Parathyroid adenoma (tissue), 2 donors: ENCODE measurements around the gene ZDHHC7.

Experiments
- H2AFZ ChIP-seq: fragments of 300-600 bp; sonication (generic); one replicate; pipeline ENCODE4 v1.7.0; 2017; ENCODE audit warnings: antibody characterized with exemption, mild to moderate bottlenecking
- H3K27ac ChIP-seq: fragments of 300-600 bp; sonication (generic); one replicate; pipeline ENCODE4 v1.7.0; 2017
- H3K27me3 ChIP-seq: fragments of 300-600 bp; sonication (generic); one replicate; pipeline ENCODE4 v1.7.0; 2017; ENCODE audit warnings: low read length; ENCODE audit not compliant: control insufficient read depth, insufficient read depth
- H3K36me3 ChIP-seq: fragments of 300-600 bp; sonication (generic); one replicate; pipeline ENCODE4 v1.7.0; 2017; ENCODE audit warnings: low read length; ENCODE audit not compliant: control insufficient read depth, insufficient read depth
- H3K4me1 ChIP-seq: fragments of 300-600 bp; sonication (generic); one replicate; pipeline ENCODE4 v1.7.0; 2017; ENCODE audit warnings: control low read depth
- H3K4me2 ChIP-seq: fragments of 300-600 bp; sonication (generic); one replicate; pipeline ENCODE4 v1.7.0; 2017; ENCODE audit warnings: low read length
- H3K4me3 ChIP-seq: fragments of 300-600 bp; sonication (generic); one replicate; pipeline ENCODE4 v1.7.0; 2017; ENCODE audit warnings: low read depth, low read length
- H3K79me2 ChIP-seq: fragments of 300-600 bp; sonication (generic); one replicate; pipeline ENCODE4 v1.7.0; 2017; ENCODE audit warnings: control low read depth
- H3K9ac ChIP-seq: fragments of 300-600 bp; sonication (generic); one replicate; pipeline ENCODE4 v1.7.0; 2017; ENCODE audit warnings: mild to moderate bottlenecking
- H3K9me3 ChIP-seq: fragments of 300-600 bp; sonication (generic); one replicate; pipeline ENCODE4 v1.7.0; 2017; ENCODE audit warnings: low read length; ENCODE audit not compliant: control insufficient read depth
- CTCF ChIP-seq: fragments of 300-600 bp; sonication (generic); IDR thresholded peaks from one replicate; pipeline ENCODE4 v1.7.0; 2017; ENCODE audit warnings: antibody characterized with exemption, mild to moderate bottlenecking
- donor health status: primary hyperparathyroidism.

Gene ZDHHC7

GRCh38 chr16:84959784-84960417 is 51.4 kb downstream of the ZDHHC7 start:
- no peaks in the 10 kb centered on the region for H3K79me2 ChIP-seq
- no peak for TF ChIP-seq CTCF
- no peak overlapping the region for H2AFZ ChIP-seq
- H3K9me3 ChIP-seq: no peaks in the 10 kb centered on the region
- H3K4me3 ChIP-seq: no peak overlapping the region
- no peaks in the 10 kb centered on the region for H3K27me3 ChIP-seq
- no peaks in the 10 kb centered on the region for H3K36me3 ChIP-seq
- no peak overlapping the region for H3K4me2 ChIP-seq
- H3K4me1 ChIP-seq: no peaks in the 10 kb centered on the region
- no peak overlapping the region for H3K9ac ChIP-seq
- H3K27ac ChIP-seq: no peak overlapping the region

GRCh38 chr16:84959045-84959576 is 52.2 kb downstream of the ZDHHC7 start:
- no peak overlapping the region for H2AFZ ChIP-seq
- H3K4me2 ChIP-seq: no peak overlapping the region
- H3K9ac ChIP-seq: no peak overlapping the region
- H3K4me1 ChIP-seq: no peaks in the 10 kb centered on the region
- H3K9me3 ChIP-seq: no peaks in the 10 kb centered on the region
- H3K4me3 ChIP-seq: no peak overlapping the region
- TF ChIP-seq CTCF: no peak
- H3K27ac ChIP-seq: no peak overlapping the region
- no peaks in the 10 kb centered on the region for H3K27me3 ChIP-seq
- H3K79me2 ChIP-seq: no peaks in the 10 kb centered on the region
- no peaks in the 10 kb centered on the region for H3K36me3 ChIP-seq

- Histone ChIP-seq H3K27ac (no peak overlapping the region), H3K4me3 (no peak overlapping the region), H3K9ac (no peak overlapping the region), H3K4me1 (no peaks in the 10 kb centered on the region), H2AFZ (no peak overlapping the region), H3K36me3 (no peaks in the 10 kb centered on the region), H3K4me2 (no peak overlapping the region), H3K9me3 (no peaks in the 10 kb centered on the region), H3K27me3 (no peaks in the 10 kb centered on the region), H3K79me2 (no peaks in the 10 kb centered on the region)
- TF ChIP-seq CTCF: no peak
Observed at GRCh38 chr16:84957792-84958191, 53.5 kb downstream of the ZDHHC7 start.

- Histone ChIP-seq H3K27me3 (no peaks in the 10 kb centered on the region), H3K9me3 (no peaks in the 10 kb centered on the region), H3K36me3 (no peaks in the 10 kb centered on the region), H3K4me3 (no peak overlapping the region), H3K4me1 (no peaks in the 10 kb centered on the region), H2AFZ (no peak overlapping the region), H3K9ac (no peak overlapping the region), H3K4me2 (no peak overlapping the region), H3K79me2 (no peaks in the 10 kb centered on the region), H3K27ac (no peak overlapping the region)
- TF ChIP-seq CTCF: no peak
Observed at GRCh38 chr16:84957192-84957591, 54.1 kb downstream of the ZDHHC7 start.

GRCh38 chr16:84955427-84955826 is 55.9 kb downstream of the ZDHHC7 start:
- Histone ChIP-seq H2AFZ (no peak overlapping the region), H3K9ac (no peak overlapping the region), H3K27ac (no peak overlapping the region), H3K79me2 (no peaks in the 10 kb centered on the region), H3K4me2 (no peak overlapping the region), H3K4me1 (no peaks in the 10 kb centered on the region), H3K27me3 (no peaks in the 10 kb centered on the region), H3K4me3 (no peak overlapping the region), H3K9me3 (no peaks in the 10 kb centered on the region), H3K36me3 (no peaks in the 10 kb centered on the region)
- no peak for TF ChIP-seq CTCF
